ENCODE data around the gene SP140L. TPM values are rescaled to one million over a fixed set of nuclear protein-coding genes. Genes with fewer than 3 reads are reported as not detected.
"Not testable (repeated sequence)": the region's sequence is repeated elsewhere in the genome, so short reads cannot be mapped to it uniquely, and the experiment has no call there.

SP140L gene
- total and polyA plus RNA-seq, 10 of the 15 experiments (the other 5 are each of a cell fraction or from before 2014, with no cell fraction given), result 4.7 to 28.6 (median 15.0) TPM

GRCh38 chr2:230343041-230343624, 16.1 kb downstream of the SP140L start:
- intact Hi-C loops (cut with micrococcal nuclease; ENCODE audit: unreplicated experiment); in situ Hi-C loops (cut with MboI); BruUV-seq (replicated peaks); RAD21 ChIA-PET (ENCODE audit: unreplicated experiment); H3K79me2 ChIP-seq (ENCODE audit: control insufficient read depth, insufficient read depth, low read length); H3K27ac ChIP-seq (ENCODE audit: control insufficient read depth, insufficient read depth); H3K4me2 ChIP-seq (ENCODE audit: control insufficient read depth, insufficient read depth); H4K20me1 ChIP-seq (ENCODE audit: control insufficient read depth, insufficient read depth); DNase-seq (ENCODE audit: low read depth, low spot score); H3K4me3 ChIP-seq; H3K4me1 ChIP-seq (ENCODE audit: control insufficient read depth, insufficient read depth, low read length); CTCF ChIA-PET; H3K27me3 ChIP-seq (replicated peaks in 1 of 2; ENCODE audit: control insufficient read depth in 2 of 2, insufficient read depth in 2 of 2, low read length in 1 of 2); H3K9ac ChIP-seq (ENCODE audit: control insufficient read depth, insufficient read depth, low read length); ATAC-seq; FAIRE-seq; H2AFZ ChIP-seq (ENCODE audit: control insufficient read depth, low read depth, low read length); H3K36me3 ChIP-seq (ENCODE audit: control insufficient read depth in 2 of 2, insufficient read depth in 2 of 2, low read length in 1 of 2): not testable (repeated sequence)
- peaks cover 14% of the 10 kb centered on the region for H3K9me3 ChIP-seq (replicated peaks; ENCODE audit: control insufficient read depth, insufficient read depth, low read length)
- POLR2A ChIA-PET, result interaction anchor here (0.6 kb wide), 1 partner anchor 21 kb away, joined by 3 read pairs; no protein-coding TSS in a partner anchor
- WGBS (ENCODE audit: insufficient coverage, insufficient replicate concordance, low lambda C conversion rate, missing lambda C conversion rate), result 98% methylated on average over 2 of the region's 2 CpGs
- SMC1A ChIA-PET (ENCODE audit: uncharacterized antibody, unreplicated experiment), result interaction anchor here (0.7 to 0.8 kb wide), 2 partner anchors 14 to 44 kb away, joined by 3 read pairs; no protein-coding TSS in a partner anchor

- intact Hi-C loops (cut with micrococcal nuclease; ENCODE audit: unreplicated experiment), result no loop called here
- FAIRE-seq (no peak), ATAC-seq (no peak), DNase-seq (ENCODE audit: low read depth, low spot score) (no peak)
- CTCF ChIA-PET, result no interaction called here
- no peak overlapping the region for H3K4me3 ChIP-seq
- in situ Hi-C loops (cut with MboI), result no loop called here
- POLR2A ChIA-PET, result interaction anchor here (0.6 kb wide), 1 partner anchor 451 kb away, joined by 3 read pairs; no protein-coding TSS in a partner anchor
- peaks cover 14% of the 10 kb centered on the region for H3K9me3 ChIP-seq (replicated peaks; ENCODE audit: control insufficient read depth, insufficient read depth, low read length)
- SMC1A ChIA-PET (ENCODE audit: uncharacterized antibody, unreplicated experiment), result no interaction called here
- H3K79me2 ChIP-seq (ENCODE audit: control insufficient read depth, insufficient read depth, low read length), result no peaks in the 10 kb centered on the region; the same call in 1 of the 2 replicates
- no peak for TF ChIP-seq BMI1 (IDR thresholded peaks at IDR 0.05; ENCODE audit: borderline replicate concordance)
- no peak for TF ChIP-seq ZBED1 (IDR thresholded peaks at IDR 0.05; ENCODE audit: borderline replicate concordance)
- TF ChIP-seq KAT2A (conservative IDR thresholded peaks at IDR 0.05; ENCODE audit: control insufficient read depth, low read depth, low read length), result no peak
- no peak for TF ChIP-seq LARP7 (IDR thresholded peaks at IDR 0.05)
- no peak for TF ChIP-seq FOXM1 (IDR thresholded peaks at IDR 0.05; ENCODE audit: low read depth, low read length)
- TF ChIP-seq BHLHE40 (IDR thresholded peaks at IDR 0.05; ENCODE audit: borderline replicate concordance in 1 of 2, low read depth in 2 of 2, low read length in 1 of 2), result no peak
- TF ChIP-seq, protein P1, sequence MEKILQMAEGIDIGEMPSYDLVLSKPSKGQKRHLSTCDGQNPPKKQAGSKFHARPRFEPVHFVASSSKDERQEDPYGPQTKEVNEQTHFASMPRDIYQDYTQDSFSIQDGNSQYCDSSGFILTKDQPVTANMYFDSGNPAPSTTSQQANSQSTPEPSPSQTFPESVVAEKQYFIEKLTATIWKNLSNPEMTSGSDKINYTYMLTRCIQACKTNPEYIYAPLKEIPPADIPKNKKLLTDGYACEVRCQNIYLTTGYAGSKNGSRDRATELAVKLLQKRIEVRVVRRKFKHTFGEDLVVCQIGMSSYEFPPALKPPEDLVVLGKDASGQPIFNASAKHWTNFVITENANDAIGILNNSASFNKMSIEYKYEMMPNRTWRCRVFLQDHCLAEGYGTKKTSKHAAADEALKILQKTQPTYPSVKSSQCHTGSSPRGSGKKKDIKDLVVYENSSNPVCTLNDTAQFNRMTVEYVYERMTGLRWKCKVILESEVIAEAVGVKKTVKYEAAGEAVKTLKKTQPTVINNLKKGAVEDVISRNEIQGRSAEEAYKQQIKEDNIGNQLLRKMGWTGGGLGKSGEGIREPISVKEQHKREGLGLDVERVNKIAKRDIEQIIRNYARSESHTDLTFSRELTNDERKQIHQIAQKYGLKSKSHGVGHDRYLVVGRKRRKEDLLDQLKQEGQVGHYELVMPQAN (conservative IDR thresholded peaks at IDR 0.05), result no peak
- TF ChIP-seq HDAC6 (IDR thresholded peaks at IDR 0.05; ENCODE audit: unreplicated experiment), result no peak
- TF ChIP-seq MYC (IDR thresholded peaks at IDR 0.05; ENCODE audit: insufficient read depth, insufficient read length, insufficient replicate concordance, low read length, severe bottlenecking), result no peak
- H4K20me1 ChIP-seq (ENCODE audit: control insufficient read depth, insufficient read depth), result no peaks in the 10 kb centered on the region
- no peak overlapping the region for H3K4me2 ChIP-seq (ENCODE audit: control insufficient read depth, insufficient read depth)
- H2AFZ ChIP-seq (ENCODE audit: control insufficient read depth, low read depth, low read length), result no peak overlapping the region
- BruUV-seq (replicated peaks), result no TSS peak
- no peak overlapping the region for H3K27ac ChIP-seq (ENCODE audit: control insufficient read depth, insufficient read depth)
- H3K36me3 ChIP-seq (ENCODE audit: control insufficient read depth in 2 of 2, insufficient read depth in 2 of 2, low read length in 1 of 2), result peaks cover 0 to 3% of the 10 kb centered on the region in 2 experiments; a peak in 1 of 4 replicates
- peaks cover 13% of the 10 kb centered on the region for H3K4me1 ChIP-seq (ENCODE audit: control insufficient read depth, insufficient read depth, low read length)
- RAD21 ChIA-PET (ENCODE audit: unreplicated experiment), result no interaction called here
- WGBS (ENCODE audit: insufficient coverage, insufficient replicate concordance, low lambda C conversion rate, missing lambda C conversion rate), result 53% methylated on average over 1 of the region's 1 CpG
- no peaks in the 10 kb centered on the region for H3K27me3 ChIP-seq (replicated peaks in 1 of 2; ENCODE audit: control insufficient read depth in 2 of 2, insufficient read depth in 2 of 2, low read length in 1 of 2)
- H3K9ac ChIP-seq (ENCODE audit: control insufficient read depth, insufficient read depth, low read length), result no peak overlapping the region
Measured at GRCh38 chr2:230343747-230344146, 16.8 kb downstream of the SP140L start.

Data from GM12878 (cell line).